Neural progenitor cell (in vitro differentiated cells): ENCODE results near the gene MAML3. TPM values are rescaled to one million over a fixed set of nuclear protein-coding genes. Genes with fewer than 3 reads are reported as not detected.

Source experiments
- DNase-seq: peaks from one replicate; pipeline ENCODE4 v3.0.0-alpha.2; 2016; ENCODE audit warnings: low spot score
- H2AFZ ChIP-seq: fragments of 200-600 bp; sonication (generic); replicated peaks from 2 replicates; pipeline ENCODE4 v1.6.1; 2016; ENCODE audit warnings: antibody characterized with exemption
- H3F3A ChIP-seq: fragments of 200-600 bp; sonication (generic); 2 replicates; pipeline ENCODE4 v1.6.1; 2016; ENCODE audit warnings: antibody characterized with exemption, low read depth
- H3K27ac ChIP-seq: fragments of 200-600 bp; sonication (generic); 2 replicates; pipeline ENCODE4 v1.5.1; 2016; ENCODE audit warnings: mild to moderate bottlenecking
- H3K27me3 ChIP-seq: fragments of 200-600 bp; sonication (generic); 2 replicates; pipeline ENCODE4 v1.6.1; 2016; ENCODE audit warnings: mild to moderate bottlenecking, moderate library complexity
- H3K36me3 ChIP-seq: fragments of 200-600 bp; sonication (generic); 2 replicates; pipeline ENCODE4 v1.5.1; 2016
- H3K4me1 ChIP-seq: fragments of 200-600 bp; sonication (generic); 2 replicates; pipeline ENCODE4 v1.6.1; 2016; ENCODE audit warnings: mixed run types
- H3K4me2 ChIP-seq: fragments of 200-600 bp; sonication (generic); 2 replicates; pipeline ENCODE4 v1.6.1; 2016
- H3K4me3 ChIP-seq: fragments of 200-600 bp; sonication (generic); 2 replicates; pipeline ENCODE4 v1.5.1; 2016
- H3K79me2 ChIP-seq: fragments of 200-600 bp; sonication (generic); 2 replicates; pipeline ENCODE4 v1.6.1; 2016; ENCODE audit warnings: low read depth
- H3K9ac ChIP-seq: fragments of 200-600 bp; sonication (generic); 2 replicates; pipeline ENCODE4 v1.6.1; 2016
- H3K9me3 ChIP-seq: fragments of 200-600 bp; sonication (generic); 2 replicates; pipeline ENCODE4 v1.5.1; 2016; ENCODE audit warnings: low read depth
- H4K20me1 ChIP-seq: fragments of 200-600 bp; sonication (generic); 2 replicates; pipeline ENCODE4 v1.6.1; 2016; ENCODE audit warnings: low read depth
- H3K27ac Mint-ChIP-seq: 3 replicates; pipeline ENCODE4 v1.8.0; 2021; ENCODE audit warnings: mixed read lengths
- H3K27me3 Mint-ChIP-seq: 2 replicates; pipeline ENCODE4 v1.8.0; 2022; ENCODE audit warnings: low read depth, mild to moderate bottlenecking, inconsistent platforms, moderate library complexity, mixed read lengths; ENCODE audit not compliant: insufficient read depth
- H3K36me3 Mint-ChIP-seq: 3 replicates; pipeline ENCODE4 v1.8.0; 2021; ENCODE audit warnings: mixed read lengths
- H3K4me1 Mint-ChIP-seq: 3 replicates; pipeline ENCODE4 v1.8.0; 2021; ENCODE audit warnings: mixed read lengths
- H3K4me3 Mint-ChIP-seq: 3 replicates; pipeline ENCODE4 v1.8.0; 2021; ENCODE audit warnings: mild to moderate bottlenecking, moderate library complexity, mixed read lengths
- H3K9me3 Mint-ChIP-seq: 3 replicates; pipeline ENCODE4 v1.8.0; 2020; ENCODE audit warnings: mixed read lengths
- CTCF ChIP-seq: fragments of 200-600 bp; sonication (generic); IDR thresholded peaks from 2 replicates; pipeline ENCODE4 v1.5.1; 2017; ENCODE audit warnings: antibody characterized with exemption, mild to moderate bottlenecking
- EZH2 ChIP-seq: fragments of 200-600 bp; sonication (generic); IDR thresholded peaks from 2 replicates; pipeline ENCODE4 v1.6.1; 2017; ENCODE audit warnings: antibody characterized with exemption, mild to moderate bottlenecking, moderate library complexity
- EZH2phosphoT487 ChIP-seq: fragments of 200-600 bp; sonication (generic); IDR thresholded peaks from 2 replicates; pipeline ENCODE4 v1.6.1; 2017; ENCODE audit warnings: antibody characterized with exemption
- total RNA-seq: library from RNA; depleted of rRNA; stranded (reverse); fragments of >200 nt; gene quantifications from 2 replicates; pipeline ENCODE4 v1.2.3, GENCODE V29; 2015; ENCODE audit warnings: low replicate concordance

The MAML3 gene
- total RNA-seq, 1 donor from 2014 or later = 14.4 TPM

- H3K36me3 Mint-ChIP-seq = no peaks in the 10 kb centered on the region
- no peak overlapping the region for H3K4me3 Mint-ChIP-seq
These were observed 287.6 kb downstream of the MAML3 start for GRCh38 chr4:139866276-139866962.

GRCh38 chr4:139865537-139865936, 288.4 kb downstream of the MAML3 start:
- DNase-seq = no peak
- no peaks in the 10 kb centered on the region for H3K9me3 Mint-ChIP-seq
- no peaks in the 10 kb centered on the region for H3K36me3 Mint-ChIP-seq
- H3K9me3 ChIP-seq = no peaks in the 10 kb centered on the region
- no peak overlapping the region for H3K27ac ChIP-seq
- no peaks in the 10 kb centered on the region for H4K20me1 ChIP-seq
- no peaks in the 10 kb centered on the region for H3K36me3 ChIP-seq
- H3K79me2 ChIP-seq = no peaks in the 10 kb centered on the region
- no peak overlapping the region for H3K9ac ChIP-seq
- peaks cover 10% of the 10 kb centered on the region for H3K4me1 Mint-ChIP-seq
- H3F3A ChIP-seq = no peaks in the 10 kb centered on the region
- no peak overlapping the region for H2AFZ ChIP-seq
- H3K4me3 ChIP-seq = no peak overlapping the region
- peaks cover 20% of the 10 kb centered on the region for H3K4me1 ChIP-seq
- no peak overlapping the region for H3K4me3 Mint-ChIP-seq
- H3K27me3 ChIP-seq = no peaks in the 10 kb centered on the region
- no peaks in the 10 kb centered on the region for H3K27me3 Mint-ChIP-seq
- peak overlapping the region; percentile 19 for H3K4me2 ChIP-seq
- H3K27ac Mint-ChIP-seq = no peak overlapping the region
- TF ChIP-seq EZH2phosphoT487 = no peak
- TF ChIP-seq CTCF = no peak
- no peak for TF ChIP-seq EZH2

More at GRCh38 chr4:139866276-139866962, 287.6 kb downstream of the MAML3 start:
- no peak for DNase-seq
- Histone ChIP-seq H3K4me2 (peak overlapping the region; percentile 19), H4K20me1 (no peaks in the 10 kb centered on the region), H3K27me3 (no peaks in the 10 kb centered on the region), H3K36me3 (no peaks in the 10 kb centered on the region), H3K79me2 (no peaks in the 10 kb centered on the region), H3K4me3 (no peak overlapping the region), H3K4me1 (peaks cover 29% of the 10 kb centered on the region), H3K9me3 (no peaks in the 10 kb centered on the region), H3K27ac (no peak overlapping the region), H3K9ac (no peak overlapping the region), H3F3A (peaks cover 4% of the 10 kb centered on the region), H2AFZ (no peak overlapping the region)
- H3K27me3 Mint-ChIP-seq = no peaks in the 10 kb centered on the region
- H3K4me1 Mint-ChIP-seq = peaks cover 14% of the 10 kb centered on the region
- TF ChIP-seq EZH2 (no peak), CTCF (no peak), EZH2phosphoT487 (no peak)
- H3K27ac Mint-ChIP-seq = no peak overlapping the region
- no peaks in the 10 kb centered on the region for H3K9me3 Mint-ChIP-seq

GRCh38 chr4:139863531-139863930, 290.5 kb downstream of the MAML3 start:
- no peaks in the 10 kb centered on the region for H3K27me3 Mint-ChIP-seq
- no peak overlapping the region for H2AFZ ChIP-seq
- TF ChIP-seq CTCF = no peak
- no peaks in the 10 kb centered on the region for H3K27me3 ChIP-seq
- H3K4me2 ChIP-seq = no peak overlapping the region
- DNase-seq = no peak
- no peak overlapping the region for H3K9ac ChIP-seq
- H3F3A ChIP-seq = no peaks in the 10 kb centered on the region
- H4K20me1 ChIP-seq = no peaks in the 10 kb centered on the region
- no peaks in the 10 kb centered on the region for H3K36me3 ChIP-seq
- no peak overlapping the region for H3K27ac ChIP-seq
- peaks cover 15% of the 10 kb centered on the region for H3K4me1 Mint-ChIP-seq
- no peak overlapping the region for H3K4me3 ChIP-seq
- H3K9me3 Mint-ChIP-seq = no peaks in the 10 kb centered on the region
- no peak overlapping the region for H3K27ac Mint-ChIP-seq
- no peaks in the 10 kb centered on the region for H3K9me3 ChIP-seq
- H3K4me3 Mint-ChIP-seq = no peak overlapping the region
- no peaks in the 10 kb centered on the region for H3K79me2 ChIP-seq
- H3K36me3 Mint-ChIP-seq = no peaks in the 10 kb centered on the region
- H3K4me1 ChIP-seq = peaks cover 22% of the 10 kb centered on the region
